K562 (cell line): ENCODE data around the gene ABR. TPM values are rescaled to one million over a fixed set of nuclear protein-coding genes. Genes with fewer than 3 reads are reported as not detected.

ENCODE experiments used
- ATAC-seq: fragments of 200-7000 bp; cut with Tn5 transposase; 3 replicates; pipeline ENCODE4 v1.9.1; 2020; ENCODE audit warnings: moderate library complexity
- BruUV-seq: library from RNA; stranded (reverse); fragments of 400-500 nt; replicated peaks from 2 replicates; lab custom pipeline; 2021; lab: Mats Ljungman, UMichigan
- CTCF ChIA-PET: fragments of 300-600 bp; formaldehyde crosslinking; extraction: SDS; loops from one replicate; lab custom pipeline; 2021; ENCODE audit warnings: low intra/inter-chr PET ratio; lab: Yijun Ruan, JAX
- POLR2A ChIA-PET: fragments of 300-600, 350-650 bp; sonication (Branson Sonifier 250); formaldehyde crosslinking; extraction: SDS; loops from one replicate; lab custom pipeline; 2021; ENCODE audit warnings: antibody characterized with exemption, inconsistent platforms; lab: Yijun Ruan, JAX
- DNase-seq, 4 experiments: peaks; one replicate each; pipeline versions ENCODE4 v3.0.0 to v3.0.0-alpha.2; 2011 to 2018; ENCODE audit warnings: low spot score in 3 of 4, mixed read lengths in 3 of 4; ENCODE audit errors: extremely low read depth in 1 of 4
- FAIRE-seq: peaks from 2 replicates; lab custom pipeline; 2011; peaks lifted over from hg19 to GRCh38; lab: Jason Lieb, UNC
- H2AFZ ChIP-seq: 2 replicates; pipeline ENCODE4 v1.6.0; 2011; ENCODE audit warnings: low read depth, low read length, control low read depth, inconsistent platforms
- H3K27ac ChIP-seq: fragments of 200-600 bp; 3 replicates; pipeline ENCODE4 v1.8.0; 2011; ENCODE audit warnings: low read depth, mild to moderate bottlenecking, control low read depth, inconsistent platforms, low read length, moderate library complexity, mixed read lengths; ENCODE audit errors: extremely low read depth
- H3K27me3 ChIP-seq, 2 experiments: fragments of 300-600 bp in 1 of 2; 2 replicates in 1 of 2; 3 replicates in 1 of 2; pipeline versions ENCODE4 v1.6.0 to v1.8.0; 2011; ENCODE audit warnings: inconsistent platforms in 2 of 2, low read length in 2 of 2, mild to moderate bottlenecking in 1 of 2, mixed read lengths in 1 of 2, moderate library complexity in 1 of 2; ENCODE audit not compliant: control insufficient read depth in 2 of 2, insufficient read depth in 2 of 2
- H3K36me3 ChIP-seq: fragments of 300-600 bp; 3 replicates; pipeline ENCODE4 v1.8.0; 2011; ENCODE audit warnings: mild to moderate bottlenecking, low read length, inconsistent platforms; ENCODE audit not compliant: control insufficient read depth, insufficient read depth
- H3K4me1 ChIP-seq, 2 experiments: fragments of 200-600 bp in 1 of 2; replicated peaks in 1 of 2; 2 replicates in 1 of 2; 3 replicates in 1 of 2; pipeline versions ENCODE4 v1.5.1 to v1.8.0; 2011; ENCODE audit warnings: inconsistent platforms in 2 of 2, low read length in 2 of 2, mild to moderate bottlenecking in 1 of 2, mixed read lengths in 1 of 2, moderate library complexity in 1 of 2; ENCODE audit not compliant: control insufficient read depth in 2 of 2, insufficient read depth in 2 of 2
- H3K4me2 ChIP-seq: 2 replicates; pipeline ENCODE4 v1.6.1; 2011; ENCODE audit warnings: low read length, control low read depth, inconsistent platforms, mixed read lengths; ENCODE audit not compliant: insufficient read depth
- H3K4me3 ChIP-seq: fragments of 200-600 bp; sonication (generic), shearing (Covaris generic); 2 replicates; pipeline ENCODE4 v1.5.1; 2016; ENCODE audit warnings: control low read depth, inconsistent platforms
- H3K79me2 ChIP-seq: fragments of 200-600 bp; 3 replicates; pipeline ENCODE4 v1.8.0; 2011; ENCODE audit warnings: low read length, inconsistent platforms; ENCODE audit not compliant: control insufficient read depth, insufficient read depth
- H3K9ac ChIP-seq, 2 experiments: 2 replicates each; pipeline versions ENCODE4 v1.6.0 to v1.6.1; 2011; ENCODE audit warnings: low read depth in 2 of 2, low read length in 2 of 2, control low read depth in 1 of 2, inconsistent platforms in 1 of 2, mild to moderate bottlenecking in 1 of 2, mixed read lengths in 1 of 2; ENCODE audit not compliant: insufficient read depth in 1 of 2
- H3K9me1 ChIP-seq: one replicate; pipeline ENCODE4 v1.6.0; 2011; ENCODE audit warnings: inconsistent platforms, mild to moderate bottlenecking, low read length, moderate library complexity; ENCODE audit not compliant: control insufficient read depth, insufficient read depth
- H3K9me3 ChIP-seq: replicated peaks from 2 replicates; pipeline ENCODE4 v1.5.1; 2011; ENCODE audit warnings: low read depth, low read length, inconsistent platforms; ENCODE audit not compliant: control insufficient read depth, insufficient read depth
- H4K20me1 ChIP-seq: replicated peaks from 2 replicates; pipeline ENCODE4 v1.6.1; 2011; ENCODE audit warnings: low read length, inconsistent platforms, mixed read lengths; ENCODE audit not compliant: control insufficient read depth, insufficient read depth
- ARID2 ChIP-seq: fragments of 450-650 bp; IDR thresholded peaks from 2 replicates; pipeline ENCODE4 v1.6.1; 2017; ENCODE audit warnings: antibody characterized with exemption, mild to moderate bottlenecking
- EZH2 ChIP-seq: IDR thresholded peaks from 2 replicates; pipeline ENCODE4 v1.6.1; 2012; ENCODE audit warnings: low read depth, mild to moderate bottlenecking, inconsistent platforms, low read length, borderline replicate concordance
- HIVEP1 ChIP-seq: fragments of 250-450 bp; sonication (Bioruptor Pico); IDR thresholded peaks from 2 replicates; pipeline ENCODE4 v1.4.0; 2020; ENCODE audit warnings: mild to moderate bottlenecking
- MAX ChIP-seq: sonication (generic); formaldehyde crosslinking; IDR thresholded peaks from 2 replicates; pipeline ENCODE4 v1.9.0; 2022; ENCODE audit warnings: mild to moderate bottlenecking, missing genetic modification reagents
- POLR2G ChIP-seq: fragments of 200-400 bp; formaldehyde crosslinking; IDR thresholded peaks from 2 replicates; pipeline ENCODE4 v1.6.1; 2017; ENCODE audit warnings: low read depth, mild to moderate bottlenecking, antibody characterized with exemption, low read length, moderate library complexity
- XRCC3 ChIP-seq: fragments of 450-650 bp; IDR thresholded peaks from 2 replicates; pipeline ENCODE4 v1.6.1; 2017; ENCODE audit warnings: mild to moderate bottlenecking, moderate library complexity
- ZFP91 ChIP-seq: sonication (generic); formaldehyde crosslinking; IDR thresholded peaks from 2 replicates; pipeline ENCODE4 v1.8.0; 2022; ENCODE audit warnings: mild to moderate bottlenecking, missing genetic modification reagents
- WGBS: fragments of 100-300 bp; shearing (Covaris generic); methylation state at CpG from one replicate; pipeline ENCODE4 v1.1.6; 2016; ENCODE audit warnings: low coverage, mixed read lengths; ENCODE audit not compliant: insufficient coverage; ENCODE audit errors: missing lambda C conversion rate; 5-methylcytosine and 5-hydroxymethylcytosine counted together
- in situ Hi-C: fragments of 300-500 bp; cut with MboI; formaldehyde crosslinking; loops from 4 replicates; pipeline ENCODE4 v1.15.0; 2018; ENCODE audit warnings: inconsistent platforms, mixed read lengths
- intact Hi-C: fragments of 100-400 bp; cut with micrococcal nuclease; formaldehyde crosslinking; loops from 2 replicates; pipeline ENCODE4 v1.14.2; 2022
- polyA plus RNA-seq, 8 experiments: library from polyadenylated mRNA; depleted of rRNA in 4 of 8; stranded (reverse) in 5 of 8; unstranded in 3 of 8; fragments of >200 nt; fragmentation: Nextera tagmentation in 2 of 8; fragmentation: Illumina TruSeq in 1 of 8; extraction: Ambion mirVana in 2 of 8; extraction: Trizol in 1 of 8; gene quantifications; 2 replicates each; pipeline versions ENCODE4 v1.2.1 to v1.2.3, GENCODE V29; 2011 to 2014; ENCODE audit warnings: inconsistent platforms in 1 of 8, missing spikeins in 1 of 8
- total RNA-seq, 7 experiments: library from RNA; depleted of rRNA in 6 of 7; stranded (reverse); fragments of >200 nt in 6 of 7; fragmentation: Illumina TruSeq in 2 of 7; extraction: Trizol in 2 of 7; gene quantifications; 2 replicates each; pipeline versions ENCODE4 v1.2.1 to v1.2.3, GENCODE V29; 2011 to 2021; ENCODE audit warnings: low replicate concordance in 1 of 7

ABR gene
- total and polyA plus RNA-seq, 9 of the 15 experiments (the other 6 are each of a cell fraction or from before 2014, with no cell fraction given), result 0.07 to 1.6 (median 0.37) TPM; not detected in 1

- no TSS peak for BruUV-seq
- peaks cover 4% of the 10 kb centered on the region; the same call in 2 of the 3 replicates for H3K79me2 ChIP-seq
- FAIRE-seq (no peak), ATAC-seq (no peak), DNase-seq (no peak)
- no peak overlapping the region for H3K4me2 ChIP-seq
- WGBS, result 77% methylated on average over 16 of the region's 30 CpGs
- TF ChIP-seq POLR2G (peak; percentile 51), MAX (no peak)
- H3K9me1 ChIP-seq, result no peaks in the 10 kb centered on the region
- no peaks in the 10 kb centered on the region for H4K20me1 ChIP-seq
- H3K36me3 ChIP-seq, result peaks cover 35% of the 10 kb centered on the region; the same call in 2 of the 3 replicates
- H3K9ac ChIP-seq, result peak overlapping the region in 1 of 2 experiments; percentile 68; a peak in 1 of 4 replicates
- H3K9me3 ChIP-seq, result no peaks in the 10 kb centered on the region
- POLR2A ChIA-PET, result interaction anchor here (0.6 kb wide), 1 partner anchor 103 kb away, joined by 3 read pairs; no protein-coding TSS in a partner anchor
- H3K4me1 ChIP-seq, result peaks cover 0 to 27% of the 10 kb centered on the region in 2 experiments; a peak in 2 of 5 replicates
- in situ Hi-C loops, result no loop called here
- CTCF ChIA-PET, result no interaction called here
- no peak overlapping the region for H3K4me3 ChIP-seq
- no peaks in the 10 kb centered on the region; a peak in 1 of 5 replicates for H3K27me3 ChIP-seq
- intact Hi-C loops, result no loop called here
- H3K27ac ChIP-seq, result no peak overlapping the region
- H2AFZ ChIP-seq, result no peak overlapping the region
Observed at GRCh38 chr17:1003972-1004768, 175.6 kb downstream of the ABR start.

- TF ChIP-seq XRCC3 (no peak), HIVEP1 (no peak), EZH2 (no peak), ZFP91 (CRISPR knock-in tag) (no peak), ARID2 (no peak)
- Histone ChIP-seq H3K4me1 (peaks cover 0 to 27% of the 10 kb centered on the region in 2 experiments; a peak in 2 of 5 replicates), H3K27me3 (no peaks in the 10 kb centered on the region; a peak in 1 of 5 replicates), H4K20me1 (no peaks in the 10 kb centered on the region), H3K9me1 (no peaks in the 10 kb centered on the region), H2AFZ (no peak overlapping the region), H3K79me2 (peaks cover 8% of the 10 kb centered on the region; the same call in 2 of the 3 replicates), H3K9ac (no peak overlapping the region), H3K9me3 (no peaks in the 10 kb centered on the region), H3K27ac (no peak overlapping the region), H3K4me3 (no peak overlapping the region), H3K4me2 (no peak overlapping the region), H3K36me3 (peaks cover 40% of the 10 kb centered on the region)
- DNase-seq (no peak), ATAC-seq (no peak), FAIRE-seq (no peak)
- WGBS, result 90% methylated on average over 4 of the region's 5 CpGs
- in situ Hi-C loops (no loop called here), intact Hi-C loops (no loop called here)
- ChIA-PET POLR2A (interaction anchor here (0.6 kb wide), 1 partner anchor 102 kb away, joined by 3 read pairs; no protein-coding TSS in a partner anchor), CTCF (no interaction called here)
- no TSS peak for BruUV-seq
Observed at GRCh38 chr17:1003633-1003971, 176.2 kb downstream of the ABR start.
